HFFc6 (cell line): Measurements from ENCODE around the gene PRR7. TPM values are rescaled to one million over a fixed set of nuclear protein-coding genes. Genes with fewer than 3 reads are reported as not detected.

Source experiments
- DNase-seq: peaks from one replicate; pipeline ENCODE4 v3.0.0-alpha.2; 2018
- H3K27ac Mint-ChIP-seq: 2 replicates; pipeline ENCODE4 v1.8.0; 2020; ENCODE audit warnings: mild to moderate bottlenecking, mixed read lengths
- H3K27me3 Mint-ChIP-seq: 2 replicates; pipeline ENCODE4 v1.8.0; 2021; ENCODE audit warnings: mild to moderate bottlenecking, moderate library complexity, mixed read lengths; ENCODE audit not compliant: insufficient read depth
- H3K36me3 Mint-ChIP-seq: 2 replicates; pipeline ENCODE4 v1.8.0; 2021; ENCODE audit warnings: low read depth, mixed read lengths
- H3K4me1 Mint-ChIP-seq: 2 replicates; pipeline ENCODE4 v1.8.0; 2020; ENCODE audit warnings: low read depth, mixed read lengths
- H3K4me3 Mint-ChIP-seq: 2 replicates; pipeline ENCODE4 v1.8.0; 2020; ENCODE audit warnings: mild to moderate bottlenecking, moderate library complexity, mixed read lengths
- H3K9me3 Mint-ChIP-seq: 2 replicates; pipeline ENCODE4 v1.8.0; 2020; ENCODE audit warnings: mild to moderate bottlenecking, mixed read lengths
- total RNA-seq, 6 experiments: library from RNA; stranded (reverse); fragmentation: NEBNext Ultra II Directional; extraction: Animal tissue kit (Norgen Biotek cat#: 25700); gene quantifications; 2 replicates in 1 of 6; 3 replicates in 5 of 6; pipeline ENCODE4 v1.2.3, GENCODE V29; 2021
- TF ChIP-seq, protein P1 (sequence below): fragments of 200-600 bp; sonication (generic); IDR thresholded peaks from 2 replicates; pipeline ENCODE4 v1.5.0; 2021; ENCODE audit warnings: antibody characterized with exemption, mild to moderate bottlenecking

PRR7 gene
- total RNA-seq, 6 experiments from 2014 or later: 8.9 to 16.9 (median 10.4) TPM

- Mint-ChIP-seq H3K27ac (no peak overlapping the region), H3K4me1 (peaks cover 15% of the 10 kb centered on the region), H3K27me3 (peaks cover 9% of the 10 kb centered on the region), H3K9me3 (no peaks in the 10 kb centered on the region), H3K4me3 (no peak overlapping the region), H3K36me3 (no peaks in the 10 kb centered on the region)
- TF ChIP-seq, protein P1, sequence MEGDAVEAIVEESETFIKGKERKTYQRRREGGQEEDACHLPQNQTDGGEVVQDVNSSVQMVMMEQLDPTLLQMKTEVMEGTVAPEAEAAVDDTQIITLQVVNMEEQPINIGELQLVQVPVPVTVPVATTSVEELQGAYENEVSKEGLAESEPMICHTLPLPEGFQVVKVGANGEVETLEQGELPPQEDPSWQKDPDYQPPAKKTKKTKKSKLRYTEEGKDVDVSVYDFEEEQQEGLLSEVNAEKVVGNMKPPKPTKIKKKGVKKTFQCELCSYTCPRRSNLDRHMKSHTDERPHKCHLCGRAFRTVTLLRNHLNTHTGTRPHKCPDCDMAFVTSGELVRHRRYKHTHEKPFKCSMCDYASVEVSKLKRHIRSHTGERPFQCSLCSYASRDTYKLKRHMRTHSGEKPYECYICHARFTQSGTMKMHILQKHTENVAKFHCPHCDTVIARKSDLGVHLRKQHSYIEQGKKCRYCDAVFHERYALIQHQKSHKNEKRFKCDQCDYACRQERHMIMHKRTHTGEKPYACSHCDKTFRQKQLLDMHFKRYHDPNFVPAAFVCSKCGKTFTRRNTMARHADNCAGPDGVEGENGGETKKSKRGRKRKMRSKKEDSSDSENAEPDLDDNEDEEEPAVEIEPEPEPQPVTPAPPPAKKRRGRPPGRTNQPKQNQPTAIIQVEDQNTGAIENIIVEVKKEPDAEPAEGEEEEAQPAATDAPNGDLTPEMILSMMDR: no peak
- DNase-seq: peak; percentile 24
Observed at GRCh38 chr5:177421062-177421798, 25.4 kb upstream of the PRR7 start.

DNA sequence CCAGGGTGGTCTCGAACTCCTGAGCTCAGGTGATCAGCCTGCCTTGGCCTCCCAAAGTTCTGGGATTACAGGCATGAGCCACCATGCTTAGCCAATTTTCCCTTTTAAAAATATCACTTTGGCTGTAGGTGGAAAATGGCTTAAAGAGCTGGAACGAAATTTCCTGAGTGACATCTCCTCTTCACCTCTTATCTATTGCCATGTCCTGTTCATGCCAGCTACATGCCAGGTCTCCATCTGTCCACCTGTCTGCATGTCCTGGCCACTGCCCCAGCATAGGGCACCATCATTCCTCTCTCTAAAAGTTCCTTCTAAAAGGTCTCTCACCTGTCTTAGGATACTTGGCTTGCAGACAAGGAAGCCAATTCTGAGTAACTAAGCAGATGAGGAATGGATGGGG, 22.9 kb upstream of the PRR7 start:
- DNase-seq: no peak
- H3K4me1 Mint-ChIP-seq: peaks cover 27% of the 10 kb centered on the region
- H3K27me3 Mint-ChIP-seq: peaks cover 9% of the 10 kb centered on the region
- no peak overlapping the region for H3K27ac Mint-ChIP-seq
- TF ChIP-seq, protein P1: no peak
- no peak overlapping the region for H3K4me3 Mint-ChIP-seq
- no peaks in the 10 kb centered on the region for H3K36me3 Mint-ChIP-seq
- no peaks in the 10 kb centered on the region for H3K9me3 Mint-ChIP-seq

DNA sequence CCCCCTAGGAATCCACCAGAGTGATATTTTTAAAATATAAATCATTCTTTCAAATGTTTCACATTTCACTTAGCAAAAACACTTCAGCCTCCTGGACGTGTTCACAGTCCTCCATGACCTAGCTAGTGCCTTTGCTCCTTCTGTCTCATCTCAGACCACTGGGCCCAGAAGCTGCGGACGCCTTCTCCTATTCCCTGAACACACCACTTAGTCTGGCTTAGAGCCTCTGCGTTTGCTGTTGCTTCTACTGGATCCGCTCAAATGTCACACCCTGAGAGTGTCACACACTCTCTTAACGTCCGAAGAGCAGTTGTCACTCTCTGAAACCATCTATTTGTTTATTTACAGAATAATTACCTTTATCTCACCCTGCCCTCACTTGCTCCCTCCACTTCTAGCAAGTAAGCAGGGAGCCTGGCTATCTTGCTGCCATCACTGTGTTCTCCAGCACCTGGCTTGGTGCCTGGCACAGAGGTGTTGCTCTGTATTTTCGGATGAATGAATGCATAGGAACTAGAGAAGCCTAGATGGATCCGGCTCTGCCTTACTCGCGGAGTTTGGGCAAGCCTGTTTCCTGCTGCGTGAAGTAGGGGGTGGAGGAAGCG, 21.3 kb upstream of the PRR7 start:
- Mint-ChIP-seq H3K4me1 (peaks cover 33% of the 10 kb centered on the region), H3K4me3 (peak overlapping the region; percentile 88), H3K27me3 (peaks cover 4% of the 10 kb centered on the region), H3K9me3 (no peaks in the 10 kb centered on the region), H3K27ac (peak overlapping the region; percentile 94), H3K36me3 (no peaks in the 10 kb centered on the region)
- DNase-seq: no peak
- TF ChIP-seq, protein P1: no peak

DNA sequence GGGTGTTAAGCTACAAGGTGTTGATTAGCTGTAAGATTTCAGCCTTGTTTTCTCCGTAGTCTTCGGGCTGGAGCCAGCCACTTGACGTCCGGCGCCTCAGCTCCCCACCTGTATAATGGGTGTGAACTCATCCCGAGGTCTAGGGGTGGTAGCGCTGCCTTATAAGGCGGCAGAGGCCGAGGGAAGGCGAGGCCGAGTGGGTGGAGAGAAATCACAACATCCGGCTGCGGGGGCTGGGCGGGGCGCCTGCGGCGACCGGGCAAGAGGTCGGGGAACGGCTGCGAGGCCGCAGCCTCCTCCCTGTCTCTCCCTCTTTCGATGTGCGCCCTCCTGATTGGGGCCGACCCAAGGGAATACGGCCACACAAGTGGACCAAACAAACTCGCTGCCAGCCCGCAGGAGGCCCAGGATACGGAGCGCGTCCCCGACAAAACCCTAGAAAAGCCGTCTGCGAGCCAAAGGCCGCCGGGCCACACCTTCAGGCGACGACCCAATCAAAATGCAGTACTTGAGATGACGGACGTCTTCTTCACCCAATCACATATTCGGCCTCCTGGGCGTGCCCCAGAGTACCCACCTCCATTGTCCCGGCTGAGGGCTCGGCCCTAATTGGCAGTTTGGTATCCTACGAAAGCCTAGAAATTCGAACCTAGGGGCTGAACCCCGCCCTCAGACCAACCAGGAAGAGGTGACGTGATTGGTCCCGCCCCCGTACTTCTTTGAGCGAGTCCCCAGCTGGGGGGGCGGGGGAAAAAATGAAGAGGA, 20.6 kb upstream of the PRR7 start:
- Mint-ChIP-seq H3K9me3 (no peaks in the 10 kb centered on the region), H3K4me3 (peak overlapping the region; percentile 88), H3K36me3 (no peaks in the 10 kb centered on the region; the same call in 1 of the 2 replicates), H3K27ac (peak overlapping the region; percentile 94), H3K27me3 (peaks cover 1% of the 10 kb centered on the region), H3K4me1 (peaks cover 30% of the 10 kb centered on the region)
- peak; percentile 100 for DNase-seq
- TF ChIP-seq, protein P1: no peak

DNA sequence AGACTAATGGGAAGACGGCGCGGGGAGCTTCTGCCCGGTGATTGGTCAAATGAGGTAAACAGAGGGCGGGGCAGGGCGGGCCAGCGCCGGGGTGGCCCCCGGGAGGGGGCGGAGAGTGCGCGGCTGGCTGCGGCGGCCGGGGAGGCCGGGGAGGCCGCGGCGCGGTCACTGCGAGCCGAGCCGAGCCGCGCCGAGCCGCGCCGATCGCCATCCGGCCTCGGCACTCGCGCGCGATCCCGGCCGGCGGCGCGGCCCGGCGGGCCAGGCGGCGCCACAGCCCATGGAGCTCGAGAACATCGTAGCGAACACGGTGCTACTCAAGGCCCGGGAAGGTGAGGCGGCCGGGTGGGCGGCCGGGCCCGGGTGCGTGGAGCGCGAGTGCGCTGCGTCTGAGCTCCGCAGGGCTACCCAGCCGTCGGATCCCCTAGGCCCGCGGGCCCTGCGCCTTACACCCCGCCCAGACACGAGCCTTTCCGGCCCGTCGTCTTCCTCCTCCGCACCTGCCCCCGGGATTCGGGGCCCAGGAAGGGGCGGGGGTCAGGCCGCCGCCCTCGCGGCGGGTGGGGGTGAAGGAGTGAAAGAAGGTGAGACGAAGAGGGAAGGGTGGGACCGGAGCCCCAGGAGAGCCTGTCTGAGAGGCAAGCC, 19.9 kb upstream of the PRR7 start, which contains the start of gene GRK6:
TSS of gene GRK6 (plus strand) at position 111 of the 645 bp plus-strand sequence. CDS start at position 281, 170 bp downstream.
- Mint-ChIP-seq H3K4me1 (peaks cover 27% of the 10 kb centered on the region), H3K4me3 (peak within 1 kb of the TSS; percentile 90), H3K9me3 (no peaks in the 10 kb centered on the region), H3K27ac (peak within 1 kb of the TSS; percentile 94), H3K36me3 (no peaks in the 10 kb centered on the region; the same call in 1 of the 2 replicates), H3K27me3 (peaks cover 2% of the 10 kb centered on the region)
- DNase-seq: no peak
- TF ChIP-seq, protein P1: no peak
